Islet of Langerhans (tissue), 1 donor: ENCODE measurements around the gene VEGFD.
A peak's percentile ranks its signal among the peaks of the same experiment; 100 is the strongest.

Experiments
- FAIRE-seq: peaks from one replicate; lab custom pipeline; 2011; peaks lifted over from hg19 to GRCh38; lab: Jason Lieb, UNC

VEGFD gene

GRCh38 chrX:15384304-15384703, at the start of gene VEGFD:
VEGFD (minus strand) TSS chrX:15384413; CDS start chrX:15383946, 467 bp downstream.
- FAIRE-seq, result no peak

GRCh38 chrX:15430584-15430983, 46.4 kb upstream of the VEGFD start:
- FAIRE-seq, result no peak

GRCh38 chrX:15430076-15430475, 45.9 kb upstream of the VEGFD start:
- FAIRE-seq, result no peak

- no peak for FAIRE-seq
Observed at GRCh38 chrX:15425024-15425423, 40.8 kb upstream of the VEGFD start.

- no peak for FAIRE-seq
Observed at GRCh38 chrX:15418707-15419181, 34.5 kb upstream of the VEGFD start.

GRCh38 chrX:15418041-15418706, 34.0 kb upstream of the VEGFD start:
- FAIRE-seq, result no peak

- FAIRE-seq, result no peak
Observed at GRCh38 chrX:15416133-15416993, 32.1 kb upstream of the VEGFD start.

GRCh38 chrX:15413101-15413500, 28.9 kb upstream of the VEGFD start:
- no peak for FAIRE-seq

GRCh38 chrX:15410947-15411346, 26.7 kb upstream of the VEGFD start:
- no peak for FAIRE-seq

GRCh38 chrX:15410430-15410829, 26.2 kb upstream of the VEGFD start:
- no peak for FAIRE-seq

GRCh38 chrX:15405846-15406245, 21.6 kb upstream of the VEGFD start:
- no peak for FAIRE-seq

- no peak for FAIRE-seq
Observed at GRCh38 chrX:15404401-15405096, 20.3 kb upstream of the VEGFD start.

- FAIRE-seq, result no peak
Observed at GRCh38 chrX:15401378-15401777, 17.2 kb upstream of the VEGFD start.

GRCh38 chrX:15399962-15400391, 15.8 kb upstream of the VEGFD start:
- FAIRE-seq, result no peak

GRCh38 chrX:15398874-15399273, 14.7 kb upstream of the VEGFD start:
- peak; percentile 33 for FAIRE-seq

- no peak for FAIRE-seq
Observed at GRCh38 chrX:15395789-15396188, 11.6 kb upstream of the VEGFD start.

- FAIRE-seq, result no peak
Observed at GRCh38 chrX:15391850-15392249, 7.6 kb upstream of the VEGFD start.

- FAIRE-seq, result no peak
Observed at GRCh38 chrX:15382813-15383212, 1.4 kb downstream of the VEGFD start.

- no peak for FAIRE-seq
Observed at GRCh38 chrX:15376956-15377355, 7.3 kb downstream of the VEGFD start.

GRCh38 chrX:15373976-15374375, 10.2 kb downstream of the VEGFD start:
- FAIRE-seq, result no peak

- no peak for FAIRE-seq
Observed at GRCh38 chrX:15366506-15367352, 17.5 kb downstream of the VEGFD start.

- no peak for FAIRE-seq
Observed at GRCh38 chrX:15359701-15360100, 24.5 kb downstream of the VEGFD start.
